HG02973 (cell line): ENCODE measurements around the gene CLDN2.
"Not testable (repeated sequence)": the region's sequence is repeated elsewhere in the genome, so short reads cannot be mapped to it uniquely, and the experiment has no call there.

Experiments used
- ATAC-seq: cut with Tn5 transposase; IDR thresholded peaks from one replicate; pipeline ENCODE4 v1.9.1; 2021; ENCODE audit warnings: moderate library complexity; ENCODE audit not compliant: unreplicated experiment

CLDN2 gene

DNA sequence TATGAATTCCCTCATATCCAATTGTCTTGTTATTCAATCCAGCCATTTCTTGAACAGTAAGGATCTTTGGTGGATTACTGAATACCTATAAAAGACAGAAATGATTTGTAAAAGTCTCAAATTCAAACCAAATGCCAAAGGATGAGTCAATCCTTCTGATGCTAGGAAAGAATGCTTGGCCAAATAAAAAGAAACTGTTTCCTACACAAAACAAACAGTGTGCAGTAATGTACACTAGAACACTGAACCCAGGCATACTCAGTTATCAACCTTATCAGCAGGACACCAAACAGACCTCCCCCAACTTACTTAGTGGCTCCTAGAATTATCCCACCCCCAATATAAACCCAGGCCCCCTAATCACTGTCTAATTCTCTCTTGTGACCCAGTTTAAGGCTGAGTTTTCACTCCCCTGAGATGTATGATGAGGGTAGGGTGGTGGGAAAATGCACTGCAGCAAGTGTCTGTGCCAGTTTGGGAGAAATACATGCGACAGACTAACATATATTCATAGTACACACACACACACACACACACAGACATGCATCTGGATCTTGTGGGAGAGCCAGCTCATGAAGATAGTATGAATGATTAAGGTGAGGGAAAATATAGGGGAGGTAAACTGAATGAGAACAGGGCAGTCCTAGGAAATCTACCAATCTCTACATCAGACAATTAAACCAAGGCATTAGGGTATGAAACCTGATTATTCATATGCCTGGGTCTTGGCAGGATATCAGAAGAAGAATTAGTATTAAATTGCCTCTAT is 35.0 kb downstream of the CLDN2 start:
- no peak for ATAC-seq

DNA sequence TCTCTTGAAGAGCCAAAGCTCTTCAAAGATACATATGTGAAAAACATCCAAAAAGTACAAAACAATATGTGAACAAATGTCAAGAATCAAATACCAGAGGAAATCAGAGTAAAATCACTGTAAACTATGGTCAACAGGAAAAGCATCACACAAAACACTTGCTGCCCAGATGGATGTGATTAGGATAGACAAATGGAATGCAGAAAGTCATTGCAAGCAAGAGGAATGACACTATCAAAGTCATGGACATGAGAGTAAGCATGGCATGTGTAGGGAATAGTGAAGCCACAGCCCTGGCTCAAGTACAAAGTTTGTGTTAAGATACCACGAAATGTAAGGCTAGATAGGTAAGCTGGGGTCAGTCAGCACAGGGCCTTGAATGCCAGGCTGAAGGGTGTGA is 37.7 kb downstream of the CLDN2 start:
- ATAC-seq, result no peak

DNA sequence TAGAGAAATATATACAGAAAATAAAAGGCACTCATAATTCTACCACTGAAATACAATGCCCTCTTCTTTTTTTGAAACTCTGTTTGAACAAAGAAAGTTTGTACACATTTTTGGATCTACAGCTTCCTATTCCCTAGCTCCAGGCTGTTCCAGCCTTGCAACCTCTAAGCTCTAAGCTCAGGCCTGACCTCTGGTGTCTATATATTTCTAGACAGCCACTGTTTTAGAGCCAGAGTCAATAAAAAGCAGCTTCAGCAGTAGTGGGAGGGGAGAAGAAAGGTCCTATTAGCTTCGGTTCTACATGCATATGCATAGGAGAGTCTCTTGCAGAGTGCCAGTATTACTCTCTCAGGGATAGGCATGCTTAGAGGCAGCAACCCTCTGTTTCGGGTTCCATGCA is 39.7 kb downstream of the CLDN2 start:
- ATAC-seq, result no peak

DNA sequence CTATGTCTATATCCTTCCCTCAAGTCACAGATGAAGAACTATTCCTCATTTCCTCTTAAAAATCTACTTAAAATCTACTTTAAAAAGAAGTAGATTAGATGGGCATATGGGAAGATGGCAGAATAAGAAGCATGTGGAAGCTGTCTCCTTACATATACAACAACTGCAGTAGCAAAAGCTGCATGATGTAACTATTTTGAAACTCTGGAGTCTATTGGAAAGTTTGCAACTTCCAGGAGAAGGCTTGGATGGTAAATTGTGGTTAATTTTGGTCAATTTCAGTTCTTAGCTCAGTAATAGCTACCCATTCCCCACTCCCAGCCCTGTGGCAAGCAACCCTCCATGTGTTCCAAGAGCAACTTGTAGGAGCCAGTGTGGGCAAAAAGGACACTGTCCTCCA is 42.9 kb downstream of the CLDN2 start:
- no peak for ATAC-seq

DNA sequence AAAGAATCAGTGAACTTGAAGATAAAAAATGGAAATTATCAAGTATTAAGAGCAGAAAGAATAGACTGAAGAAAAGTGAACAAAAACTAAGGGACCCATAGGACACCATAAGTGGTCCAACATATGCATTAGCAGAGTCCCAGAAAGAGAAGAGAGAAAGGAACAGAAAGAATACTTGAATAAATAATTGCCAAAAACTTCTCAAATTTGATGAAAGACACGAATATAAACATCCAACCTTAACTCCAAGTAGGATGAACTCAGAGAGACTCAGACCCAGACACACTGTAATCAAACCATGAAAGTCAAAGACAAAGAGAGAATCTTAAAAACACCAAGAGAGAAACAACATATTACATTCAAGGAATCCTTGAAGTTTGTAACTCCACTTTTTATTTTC is 44.1 kb downstream of the CLDN2 start:
- no peak for ATAC-seq

DNA sequence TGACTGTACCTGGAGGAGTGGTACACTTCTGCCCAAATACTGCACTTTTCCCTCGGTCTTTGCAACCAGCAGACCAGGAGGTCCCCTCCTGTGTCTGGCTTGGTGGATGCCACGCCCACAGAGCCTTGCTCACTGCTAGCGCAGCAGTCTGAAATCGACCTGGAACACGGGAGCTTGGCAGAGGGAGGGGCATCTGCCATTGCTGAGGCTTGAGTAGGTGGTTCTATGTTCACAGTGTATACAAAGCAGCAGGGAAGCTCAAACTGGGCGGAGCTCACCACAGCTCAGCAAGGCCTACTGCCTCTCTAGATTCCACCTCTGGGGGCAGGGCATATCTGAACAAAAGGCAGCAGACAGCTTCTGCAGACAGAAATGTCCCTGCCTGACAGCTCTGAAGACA is 46.3 kb downstream of the CLDN2 start:
- not testable (repeated sequence) for ATAC-seq

DNA sequence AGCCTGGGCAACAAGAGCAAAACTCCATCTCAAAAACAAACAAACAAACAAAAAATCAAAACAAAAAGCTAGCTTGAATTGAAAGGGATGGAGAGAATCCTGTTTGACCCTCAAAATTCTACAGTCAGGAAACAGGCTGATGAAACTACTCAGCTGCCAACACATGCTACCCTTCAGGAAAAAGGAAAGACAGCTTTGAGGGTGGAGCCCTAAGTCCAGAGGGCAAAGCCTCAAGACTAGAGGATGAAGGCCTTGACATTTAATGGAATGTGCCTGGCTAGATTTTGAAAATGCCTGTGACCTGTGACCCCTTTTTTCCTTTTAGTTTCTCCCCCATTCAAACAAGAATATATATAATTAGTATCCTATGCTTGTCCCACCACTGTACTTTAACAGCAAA is 52.7 kb downstream of the CLDN2 start:
- ATAC-seq, result no peak

DNA sequence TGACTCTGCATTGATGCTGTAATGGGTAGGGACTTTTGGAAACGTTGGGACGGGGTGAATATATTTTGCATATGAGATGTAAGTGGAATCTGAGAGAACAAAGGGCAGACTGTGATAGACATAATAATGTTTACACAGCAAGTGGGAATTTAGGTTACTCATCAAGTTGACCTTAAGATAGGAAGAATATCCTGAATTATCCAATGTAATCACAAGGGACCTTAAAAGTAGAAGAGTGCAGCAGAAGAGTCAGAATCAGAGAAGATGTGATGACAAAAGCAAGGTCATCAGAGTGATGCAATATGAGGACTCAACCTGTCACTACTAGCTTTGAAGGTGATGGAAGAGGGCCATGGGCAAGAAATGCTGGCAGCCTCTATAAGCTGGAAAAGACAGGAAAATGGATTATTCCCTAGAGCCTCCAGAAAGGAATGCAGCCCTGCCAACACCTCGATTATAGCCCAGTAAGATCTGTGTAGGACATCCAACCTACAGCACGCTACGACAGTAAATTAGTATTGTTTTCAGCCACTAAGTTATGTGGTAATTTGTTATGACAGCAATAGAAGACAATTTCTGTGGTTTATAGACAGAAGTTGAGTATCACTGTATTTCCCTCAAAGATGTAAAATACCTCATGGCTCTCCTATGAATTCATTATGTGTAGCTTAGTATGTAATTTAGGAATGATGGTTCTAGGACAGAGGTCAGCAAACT is 53.4 kb downstream of the CLDN2 start:
- no peak for ATAC-seq

DNA sequence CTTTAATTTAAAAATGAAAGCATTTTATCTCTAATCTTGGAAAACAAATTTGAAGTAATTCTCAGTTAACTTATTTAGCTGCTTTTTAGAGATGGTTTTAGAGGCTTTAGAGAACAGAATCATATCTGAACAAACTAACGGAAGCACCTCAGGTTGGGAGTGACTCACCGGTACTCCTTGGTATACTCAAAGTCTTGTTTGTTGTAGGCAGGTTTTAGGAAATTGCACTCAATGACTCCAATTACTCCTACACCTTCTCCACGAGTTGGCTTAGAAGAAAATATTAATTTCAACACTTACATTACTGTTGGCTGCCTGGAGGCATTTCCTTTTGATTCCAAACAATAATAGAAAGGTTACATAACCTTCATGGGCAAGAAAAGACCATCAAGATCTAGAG is 56.2 kb downstream of the CLDN2 start:
- no peak for ATAC-seq
